ENCODE measurements around the gene CAPS2.

The CAPS2 gene

DNA sequence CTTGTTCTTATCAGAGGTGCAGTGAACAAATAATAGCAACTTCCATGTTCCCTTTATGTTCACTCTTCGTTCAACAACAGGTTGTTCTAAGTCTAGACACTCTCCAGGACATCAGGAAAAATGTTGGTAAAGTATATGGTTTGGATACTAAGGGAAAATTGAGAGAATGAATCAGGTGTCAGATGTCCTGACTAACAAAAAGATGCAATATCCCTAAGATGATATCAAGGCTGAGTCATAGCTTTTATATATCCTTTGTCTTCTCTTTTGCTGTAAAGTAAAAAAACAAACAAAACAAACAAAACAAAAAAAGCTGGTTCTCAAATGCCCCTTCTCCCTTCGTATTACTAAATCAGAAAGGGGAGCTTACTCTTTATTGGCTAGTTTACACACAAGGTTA is 15.4 kb upstream of the CAPS2 start:
- TF ChIP-seq, protein P1, sequence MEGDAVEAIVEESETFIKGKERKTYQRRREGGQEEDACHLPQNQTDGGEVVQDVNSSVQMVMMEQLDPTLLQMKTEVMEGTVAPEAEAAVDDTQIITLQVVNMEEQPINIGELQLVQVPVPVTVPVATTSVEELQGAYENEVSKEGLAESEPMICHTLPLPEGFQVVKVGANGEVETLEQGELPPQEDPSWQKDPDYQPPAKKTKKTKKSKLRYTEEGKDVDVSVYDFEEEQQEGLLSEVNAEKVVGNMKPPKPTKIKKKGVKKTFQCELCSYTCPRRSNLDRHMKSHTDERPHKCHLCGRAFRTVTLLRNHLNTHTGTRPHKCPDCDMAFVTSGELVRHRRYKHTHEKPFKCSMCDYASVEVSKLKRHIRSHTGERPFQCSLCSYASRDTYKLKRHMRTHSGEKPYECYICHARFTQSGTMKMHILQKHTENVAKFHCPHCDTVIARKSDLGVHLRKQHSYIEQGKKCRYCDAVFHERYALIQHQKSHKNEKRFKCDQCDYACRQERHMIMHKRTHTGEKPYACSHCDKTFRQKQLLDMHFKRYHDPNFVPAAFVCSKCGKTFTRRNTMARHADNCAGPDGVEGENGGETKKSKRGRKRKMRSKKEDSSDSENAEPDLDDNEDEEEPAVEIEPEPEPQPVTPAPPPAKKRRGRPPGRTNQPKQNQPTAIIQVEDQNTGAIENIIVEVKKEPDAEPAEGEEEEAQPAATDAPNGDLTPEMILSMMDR (IDR thresholded peaks at IDR 0.05; ENCODE audit: insufficient read depth, low read length) = no peak
- no peak for TF ChIP-seq SPI1 (IDR thresholded peaks at IDR 0.05; ENCODE audit: borderline replicate concordance, low read depth)
- DNase-seq (ENCODE audit: low read depth in 1 of 2, low spot score in 1 of 2) = no peak
- Histone ChIP-seq H3K27ac (replicated peaks) (no peak overlapping the region), H3K4me3 (replicated peaks; ENCODE audit: insufficient read depth, low read length) (no peak overlapping the region), H3K27me3 (ENCODE audit: insufficient read depth, poor library complexity, severe bottlenecking) (no peaks in the 10 kb centered on the region)

DNA sequence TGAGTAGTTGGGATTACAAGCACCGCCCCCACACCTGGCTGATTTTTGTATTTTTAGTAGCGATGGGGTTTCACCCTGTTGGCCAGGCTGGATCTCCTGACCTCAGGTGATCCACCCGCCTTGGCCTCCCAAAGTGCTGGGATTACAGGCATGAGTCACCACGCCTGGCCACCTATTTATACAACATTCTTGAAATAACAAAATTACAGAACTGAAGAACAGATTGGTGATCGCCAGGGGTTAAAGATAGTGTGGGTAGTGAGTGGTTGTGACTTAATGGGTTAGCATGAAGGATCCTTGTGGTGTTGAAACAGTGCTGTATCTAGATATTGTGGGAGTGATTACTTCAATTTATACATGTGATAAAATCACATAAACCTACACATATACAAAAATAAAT is 11.7 kb upstream of the CAPS2 start:
- no peaks in the 10 kb centered on the region for H3K27me3 ChIP-seq (ENCODE audit: insufficient read depth, poor library complexity, severe bottlenecking)
- no peak overlapping the region for H3K4me3 ChIP-seq (replicated peaks; ENCODE audit: insufficient read depth, low read length)
- TF ChIP-seq, protein P2, sequence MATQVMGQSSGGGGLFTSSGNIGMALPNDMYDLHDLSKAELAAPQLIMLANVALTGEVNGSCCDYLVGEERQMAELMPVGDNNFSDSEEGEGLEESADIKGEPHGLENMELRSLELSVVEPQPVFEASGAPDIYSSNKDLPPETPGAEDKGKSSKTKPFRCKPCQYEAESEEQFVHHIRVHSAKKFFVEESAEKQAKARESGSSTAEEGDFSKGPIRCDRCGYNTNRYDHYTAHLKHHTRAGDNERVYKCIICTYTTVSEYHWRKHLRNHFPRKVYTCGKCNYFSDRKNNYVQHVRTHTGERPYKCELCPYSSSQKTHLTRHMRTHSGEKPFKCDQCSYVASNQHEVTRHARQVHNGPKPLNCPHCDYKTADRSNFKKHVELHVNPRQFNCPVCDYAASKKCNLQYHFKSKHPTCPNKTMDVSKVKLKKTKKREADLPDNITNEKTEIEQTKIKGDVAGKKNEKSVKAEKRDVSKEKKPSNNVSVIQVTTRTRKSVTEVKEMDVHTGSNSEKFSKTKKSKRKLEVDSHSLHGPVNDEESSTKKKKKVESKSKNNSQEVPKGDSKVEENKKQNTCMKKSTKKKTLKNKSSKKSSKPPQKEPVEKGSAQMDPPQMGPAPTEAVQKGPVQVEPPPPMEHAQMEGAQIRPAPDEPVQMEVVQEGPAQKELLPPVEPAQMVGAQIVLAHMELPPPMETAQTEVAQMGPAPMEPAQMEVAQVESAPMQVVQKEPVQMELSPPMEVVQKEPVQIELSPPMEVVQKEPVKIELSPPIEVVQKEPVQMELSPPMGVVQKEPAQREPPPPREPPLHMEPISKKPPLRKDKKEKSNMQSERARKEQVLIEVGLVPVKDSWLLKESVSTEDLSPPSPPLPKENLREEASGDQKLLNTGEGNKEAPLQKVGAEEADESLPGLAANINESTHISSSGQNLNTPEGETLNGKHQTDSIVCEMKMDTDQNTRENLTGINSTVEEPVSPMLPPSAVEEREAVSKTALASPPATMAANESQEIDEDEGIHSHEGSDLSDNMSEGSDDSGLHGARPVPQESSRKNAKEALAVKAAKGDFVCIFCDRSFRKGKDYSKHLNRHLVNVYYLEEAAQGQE (IDR thresholded peaks at IDR 0.05; ENCODE audit: insufficient replicate concordance, low read depth) = no peak
- TF ChIP-seq, protein P1 (IDR thresholded peaks at IDR 0.05; ENCODE audit: insufficient read depth, low read length) = no peak
- no peak overlapping the region for H3K27ac ChIP-seq (replicated peaks)
- DNase-seq (ENCODE audit: low read depth in 1 of 2, low spot score in 1 of 2) = no peak

DNA sequence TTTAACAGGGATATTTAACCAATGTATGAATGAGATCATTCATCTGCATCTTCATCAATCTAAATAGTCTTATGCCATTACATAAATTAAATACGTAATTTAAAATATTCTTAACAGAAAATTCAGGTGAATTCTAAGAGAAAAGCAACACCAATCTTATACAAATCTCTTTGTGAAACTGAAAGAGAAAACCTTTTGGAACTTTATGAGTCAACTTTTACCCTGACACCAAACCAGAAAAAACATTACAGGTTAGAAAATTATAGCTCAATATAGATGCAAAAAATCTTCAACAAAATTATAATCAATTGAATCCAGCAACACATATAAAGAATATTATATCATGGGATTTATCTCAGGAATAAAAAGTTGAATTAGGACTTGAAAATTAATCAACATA is 7.8 kb upstream of the CAPS2 start:
- Histone ChIP-seq H3K27me3 (ENCODE audit: insufficient read depth, poor library complexity, severe bottlenecking) (no peaks in the 10 kb centered on the region), H3K27ac (replicated peaks) (no peak overlapping the region), H3K4me3 (replicated peaks; ENCODE audit: insufficient read depth, low read length) (no peak overlapping the region)
- TF ChIP-seq, protein P1 (IDR thresholded peaks at IDR 0.05; ENCODE audit: insufficient read depth, low read length) = no peak
- TF ChIP-seq GABPA (IDR thresholded peaks at IDR 0.05; ENCODE audit: low read depth) (no peak), POLR2AphosphoS5 (IDR thresholded peaks at IDR 0.05; ENCODE audit: low read depth) (no peak), SPI1 (IDR thresholded peaks at IDR 0.05; ENCODE audit: borderline replicate concordance, low read depth) (no peak)
- TF ChIP-seq, protein P2 (IDR thresholded peaks at IDR 0.05; ENCODE audit: insufficient replicate concordance, low read depth) = no peak
- no peak for DNase-seq (ENCODE audit: low read depth in 1 of 2, low spot score in 1 of 2)

DNA sequence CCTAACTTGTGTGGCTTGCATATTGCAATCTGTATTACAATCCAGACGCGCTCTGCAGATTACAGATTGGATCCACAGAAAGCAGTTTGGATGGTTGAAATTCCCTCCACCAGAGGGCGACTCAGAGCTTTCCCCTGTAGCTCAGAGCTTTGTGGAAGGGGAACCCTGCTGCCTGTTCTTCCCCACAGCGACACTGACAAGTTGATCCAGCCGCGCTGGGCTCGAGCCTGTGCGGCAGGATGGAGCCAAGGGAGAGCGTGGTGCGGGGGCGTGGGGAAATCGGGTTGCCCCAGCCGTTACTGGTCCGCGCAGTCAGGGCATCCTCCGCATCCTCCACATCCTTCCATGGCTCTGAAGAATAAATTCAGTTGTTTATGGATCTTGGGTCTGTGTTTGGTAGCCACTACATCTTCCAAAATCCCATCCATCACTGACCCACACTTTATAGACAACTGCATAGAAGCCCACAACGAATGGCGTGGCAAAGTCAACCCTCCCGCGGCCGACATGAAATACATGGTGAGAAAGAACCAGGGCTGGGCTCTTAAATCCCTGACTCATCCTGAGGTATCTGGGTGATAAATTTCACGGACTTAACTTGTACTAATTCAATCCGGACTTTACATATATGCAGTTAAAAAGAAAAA is 4.4 kb upstream of the CAPS2 start, which contains the start of gene GLIPR1L1:
TSS of gene GLIPR1L1 (plus strand) at position 287 of the 647 bp plus-strand sequence. CDS start at position 346, 59 bp downstream.
- TF ChIP-seq, protein P1 (IDR thresholded peaks at IDR 0.05; ENCODE audit: insufficient read depth, low read length) = peak; percentile 72
- TF ChIP-seq SPI1 (IDR thresholded peaks at IDR 0.05; ENCODE audit: borderline replicate concordance, low read depth) = peak; percentile 36; the same call in 1 of the 2 replicates
- TF ChIP-seq, protein P2 (IDR thresholded peaks at IDR 0.05; ENCODE audit: insufficient replicate concordance, low read depth) = no peak
- Histone ChIP-seq H3K27ac (replicated peaks) (no peak within 1 kb of the TSS), H3K4me3 (replicated peaks; ENCODE audit: insufficient read depth, low read length) (peak within 1 kb of the TSS; percentile 47), H3K27me3 (ENCODE audit: insufficient read depth, poor library complexity, severe bottlenecking) (no peaks in the 10 kb centered on the region)
- peak; percentile 40 to 88 for DNase-seq (ENCODE audit: low read depth in 1 of 2, low spot score in 1 of 2)

Measured in HL-60 (cell line).